ENCODE data around the gene MYO1H.
"Not testable (repeated sequence)": the region's sequence is repeated elsewhere in the genome, so short reads cannot be mapped to it uniquely, and the experiment has no call there.

MYO1H gene

GRCh38 chr12:109432431-109432830 is 84.7 kb downstream of the MYO1H start:
- Histone ChIP-seq H3K27ac (no peak overlapping the region), H4K20me1 (no peaks in the 10 kb centered on the region), H3K9me3 (no peaks in the 10 kb centered on the region), H3K36me3 (no peaks in the 10 kb centered on the region), H3K4me1 (peaks cover 5% of the 10 kb centered on the region; the same call in 1 of the 2 replicates), H3K4me3 (no peak overlapping the region), H3K9ac (no peak overlapping the region), H3K4me2 (no peak overlapping the region), H3K27me3 (no peaks in the 10 kb centered on the region)
- no peak for TF ChIP-seq Cebpa-rat (IDR thresholded peaks at IDR 0.05)

- TF ChIP-seq Cebpa-rat (IDR thresholded peaks at IDR 0.05), result no peak
- Histone ChIP-seq H3K4me2 (peak overlapping the region; percentile 16; the same call in 1 of the 2 replicates), H3K27me3 (no peaks in the 10 kb centered on the region), H4K20me1 (no peaks in the 10 kb centered on the region), H3K4me1 (peaks cover 5% of the 10 kb centered on the region; the same call in 1 of the 2 replicates), H3K4me3 (no peak overlapping the region), H3K9me3 (no peaks in the 10 kb centered on the region), H3K27ac (no peak overlapping the region), H3K9ac (no peak overlapping the region), H3K36me3 (no peaks in the 10 kb centered on the region)
These were observed 85.2 kb downstream of the MYO1H start for GRCh38 chr12:109432842-109433304.

- H3K9me3 ChIP-seq, result no peaks in the 10 kb centered on the region
- no peak overlapping the region for H3K27ac ChIP-seq
- H3K9ac ChIP-seq, result no peak overlapping the region
- no peaks in the 10 kb centered on the region for H3K36me3 ChIP-seq
- H3K4me1 ChIP-seq, result peaks cover 5% of the 10 kb centered on the region; the same call in 1 of the 2 replicates
- no peaks in the 10 kb centered on the region for H4K20me1 ChIP-seq
- no peaks in the 10 kb centered on the region for H3K27me3 ChIP-seq
- no peak overlapping the region for H3K4me2 ChIP-seq
- no peak overlapping the region for H3K4me3 ChIP-seq
- no peak for TF ChIP-seq Cebpa-rat (IDR thresholded peaks at IDR 0.05)
These were observed 85.9 kb downstream of the MYO1H start for GRCh38 chr12:109433618-109434017.

GRCh38 chr12:109434582-109434981 is 86.9 kb downstream of the MYO1H start:
- Histone ChIP-seq H3K36me3 (no peaks in the 10 kb centered on the region), H3K4me3 (no peak overlapping the region), H3K27ac (no peak overlapping the region), H3K4me1 (peaks cover 5% of the 10 kb centered on the region; the same call in 1 of the 2 replicates), H3K9me3 (no peaks in the 10 kb centered on the region), H3K4me2 (no peak overlapping the region), H3K27me3 (no peaks in the 10 kb centered on the region), H3K9ac (no peak overlapping the region), H4K20me1 (no peaks in the 10 kb centered on the region)
- TF ChIP-seq Cebpa-rat (IDR thresholded peaks at IDR 0.05), result no peak

GRCh38 chr12:109435428-109436187 is 87.9 kb downstream of the MYO1H start:
- H3K4me2 ChIP-seq, result no peak overlapping the region
- no peaks in the 10 kb centered on the region for H3K9me3 ChIP-seq
- H3K27ac ChIP-seq, result no peak overlapping the region
- peaks cover 5% of the 10 kb centered on the region; the same call in 1 of the 2 replicates for H3K4me1 ChIP-seq
- no peaks in the 10 kb centered on the region for H4K20me1 ChIP-seq
- TF ChIP-seq Cebpa-rat (IDR thresholded peaks at IDR 0.05), result no peak
- H3K4me3 ChIP-seq, result no peak overlapping the region
- H3K27me3 ChIP-seq, result no peaks in the 10 kb centered on the region
- H3K9ac ChIP-seq, result no peak overlapping the region
- no peaks in the 10 kb centered on the region for H3K36me3 ChIP-seq

- Histone ChIP-seq H3K4me1 (peaks cover 5% of the 10 kb centered on the region; the same call in 1 of the 2 replicates), H3K27ac (no peak overlapping the region), H3K36me3 (no peaks in the 10 kb centered on the region), H3K9me3 (no peaks in the 10 kb centered on the region), H3K4me3 (no peak overlapping the region), H4K20me1 (no peaks in the 10 kb centered on the region), H3K4me2 (no peak overlapping the region), H3K27me3 (no peaks in the 10 kb centered on the region), H3K9ac (no peak overlapping the region)
- TF ChIP-seq Cebpa-rat (IDR thresholded peaks at IDR 0.05), result no peak
These were observed 88.5 kb downstream of the MYO1H start for GRCh38 chr12:109436188-109436560.

- H3K9me3 ChIP-seq, result no peaks in the 10 kb centered on the region
- H3K27ac ChIP-seq, result no peak overlapping the region
- H4K20me1 ChIP-seq, result no peaks in the 10 kb centered on the region
- no peak for TF ChIP-seq Cebpa-rat (IDR thresholded peaks at IDR 0.05)
- H3K36me3 ChIP-seq, result no peaks in the 10 kb centered on the region
- H3K9ac ChIP-seq, result no peak overlapping the region
- no peak overlapping the region for H3K4me3 ChIP-seq
- no peaks in the 10 kb centered on the region for H3K27me3 ChIP-seq
- no peaks in the 10 kb centered on the region for H3K4me1 ChIP-seq
- no peak overlapping the region for H3K4me2 ChIP-seq
These were observed 91.5 kb downstream of the MYO1H start for GRCh38 chr12:109439181-109439580.

- H3K4me1 ChIP-seq, H4K20me1 ChIP-seq, H3K4me3 ChIP-seq, H3K4me2 ChIP-seq, H3K27ac ChIP-seq, H3K9me3 ChIP-seq, H3K9ac ChIP-seq, H3K27me3 ChIP-seq, H3K36me3 ChIP-seq: not testable (repeated sequence)
These were observed 92.3 kb downstream of the MYO1H start for GRCh38 chr12:109439951-109440350.

- Histone ChIP-seq H3K4me2 (no peak overlapping the region), H3K4me3 (no peak overlapping the region), H3K27ac (no peak overlapping the region), H3K4me1 (no peaks in the 10 kb centered on the region), H3K9ac (no peak overlapping the region), H4K20me1 (no peaks in the 10 kb centered on the region), H3K27me3 (no peaks in the 10 kb centered on the region), H3K36me3 (peaks cover 10% of the 10 kb centered on the region; the same call in 1 of the 2 replicates), H3K9me3 (no peaks in the 10 kb centered on the region)
- no peak for TF ChIP-seq Cebpa-rat (IDR thresholded peaks at IDR 0.05)
These were observed 93.3 kb downstream of the MYO1H start for GRCh38 chr12:109440851-109441490.

- Histone ChIP-seq H3K9ac (no peak overlapping the region), H3K27ac (no peak overlapping the region), H3K9me3 (no peaks in the 10 kb centered on the region), H4K20me1 (0 out of 2 replicates have a peak, but pooled peaks cover 5% of the 10 kb centered on the region), H3K4me2 (no peak overlapping the region), H3K4me3 (no peak overlapping the region), H3K36me3 (peaks cover 38% of the 10 kb centered on the region), H3K4me1 (peaks cover 12% of the 10 kb centered on the region), H3K27me3 (no peaks in the 10 kb centered on the region)
- TF ChIP-seq Cebpa-rat (IDR thresholded peaks at IDR 0.05), result no peak
These were observed 96.1 kb downstream of the MYO1H start for GRCh38 chr12:109443794-109444193.
